Fibroblast of peridontal ligament (primary cell): ENCODE results near the gene MAGI1.

Experiments used
- DNase-seq: peaks from one replicate; pipeline ENCODE4 v3.0.0-alpha.2; 2010; ENCODE audit errors: extremely low read depth

Gene MAGI1

GRCh38 chr3:66014651-66015050 lies 24.1 kb downstream of the MAGI1 start:
- DNase-seq = no peak

- no peak for DNase-seq
Measured at GRCh38 chr3:66014056-66014455, 24.7 kb downstream of the MAGI1 start.

- DNase-seq = no peak
Measured at GRCh38 chr3:66012711-66013110, 26.0 kb downstream of the MAGI1 start.

GRCh38 chr3:66010739-66011655 lies 27.7 kb downstream of the MAGI1 start:
- no peak for DNase-seq

- no peak for DNase-seq
Measured at GRCh38 chr3:66010348-66010738, 28.4 kb downstream of the MAGI1 start.

GRCh38 chr3:66004244-66004643 lies 34.5 kb downstream of the MAGI1 start:
- DNase-seq = no peak

GRCh38 chr3:66001626-66002025 lies 37.1 kb downstream of the MAGI1 start:
- no peak for DNase-seq

GRCh38 chr3:66000506-66000905 lies 38.2 kb downstream of the MAGI1 start:
- DNase-seq = no peak

GRCh38 chr3:65999606-66000005 lies 39.1 kb downstream of the MAGI1 start:
- DNase-seq = no peak

GRCh38 chr3:65996589-65996988 lies 42.1 kb downstream of the MAGI1 start:
- DNase-seq = no peak

GRCh38 chr3:65995515-65995914 lies 43.2 kb downstream of the MAGI1 start:
- DNase-seq = no peak

- DNase-seq = peak; percentile 50
Measured at GRCh38 chr3:65995030-65995429, 43.7 kb downstream of the MAGI1 start.

GRCh38 chr3:65993134-65993900 lies 45.4 kb downstream of the MAGI1 start:
- DNase-seq = no peak

- no peak for DNase-seq
Measured at GRCh38 chr3:65992106-65992505, 46.6 kb downstream of the MAGI1 start.

GRCh38 chr3:65988411-65989180 lies 50.1 kb downstream of the MAGI1 start:
- DNase-seq = no peak

GRCh38 chr3:65986285-65986684 lies 52.4 kb downstream of the MAGI1 start:
- DNase-seq = no peak

- no peak for DNase-seq
Measured at GRCh38 chr3:65984975-65985374, 53.7 kb downstream of the MAGI1 start.

- DNase-seq = no peak
Measured at GRCh38 chr3:65983100-65983499, 55.6 kb downstream of the MAGI1 start.

- peak; percentile 43 for DNase-seq
Measured at GRCh38 chr3:65979731-65980130, 59.0 kb downstream of the MAGI1 start.

- DNase-seq = peak; percentile 98
Measured at GRCh38 chr3:65979162-65979561, 59.6 kb downstream of the MAGI1 start.

- DNase-seq = peak; percentile 47
Measured at GRCh38 chr3:65978116-65978515, 60.6 kb downstream of the MAGI1 start.

- peak; percentile 84 for DNase-seq
Measured at GRCh38 chr3:65975032-65975431, 63.7 kb downstream of the MAGI1 start.
